K562 (cell line): ENCODE measurements around the gene DIPK1A. TPM values are rescaled to one million over a fixed set of nuclear protein-coding genes. Genes with fewer than 3 reads are reported as not detected.

Experiments used
- FOXJ2 ChIP-seq: fragments of 200-800 bp; sonication (Bioruptor generic); IDR thresholded peaks from 2 replicates; pipeline ENCODE4 v1.6.1; 2016; ENCODE audit warnings: missing genetic modification characterization, missing compliant biosample characterization
- RUNX1 ChIP-seq: sonication (generic); IDR thresholded peaks from 2 replicates; pipeline ENCODE4 v1.6.1; 2016; ENCODE audit warnings: antibody characterized with exemption, low read depth
- polyA plus RNA-seq, 8 experiments: library from polyadenylated mRNA; depleted of rRNA in 4 of 8; stranded (reverse) in 5 of 8; unstranded in 3 of 8; fragments of >200 nt; fragmentation: Nextera tagmentation in 2 of 8; fragmentation: Illumina TruSeq in 1 of 8; extraction: Ambion mirVana in 2 of 8; extraction: Trizol in 1 of 8; gene quantifications; 2 replicates each; pipeline versions ENCODE4 v1.2.1 to v1.2.3, GENCODE V29; 2011 to 2014; ENCODE audit warnings: inconsistent platforms in 1 of 8, missing spikeins in 1 of 8
- total RNA-seq, 7 experiments: library from RNA; depleted of rRNA in 6 of 7; stranded (reverse); fragments of >200 nt in 6 of 7; fragmentation: Illumina TruSeq in 2 of 7; extraction: Trizol in 2 of 7; gene quantifications; 2 replicates each; pipeline versions ENCODE4 v1.2.1 to v1.2.3, GENCODE V29; 2011 to 2021; ENCODE audit warnings: low replicate concordance in 1 of 7
- TF ChIP-seq, protein P1 (sequence below): sonication (generic); formaldehyde crosslinking; IDR thresholded peaks from 2 replicates; pipeline ENCODE4 v1.8.1; 2023; ENCODE audit warnings: mild to moderate bottlenecking, missing genetic modification reagents
- TF ChIP-seq, protein P2 (sequence below): fragments of 450-650 bp; conservative IDR thresholded peaks from 2 replicates; pipeline ENCODE4 v1.6.1; 2016; ENCODE audit warnings: missing genetic modification characterization, low read depth, mild to moderate bottlenecking, missing compliant biosample characterization, moderate library complexity
- TF ChIP-seq, protein P3 (sequence below), 2 experiments: IDR thresholded peaks in 1 of 2; conservative IDR thresholded peaks in 1 of 2; 2 replicates each; pipeline ENCODE4 v1.6.1; 2016; ENCODE audit warnings: low read depth in 2 of 2, mild to moderate bottlenecking in 1 of 2, missing compliant biosample characterization in 1 of 2, missing genetic modification characterization in 1 of 2, moderate library complexity in 1 of 2
- TF ChIP-seq, protein P4 (sequence below), 3 experiments: fragments of 200-800 bp in 1 of 3; fragments of 250-450 bp in 1 of 3; fragments of 450-650 bp in 1 of 3; sonication (Bioruptor Pico) in 1 of 3; sonication (Bioruptor generic) in 1 of 3; formaldehyde crosslinking in 1 of 3; IDR thresholded peaks; 2 replicates each; pipeline versions ENCODE4 v1.6.1 to v1.8.0; 2016 to 2022; ENCODE audit warnings: mild to moderate bottlenecking in 2 of 3, missing genetic modification characterization in 2 of 3, missing compliant biosample characterization in 1 of 3, moderate library complexity in 1 of 3
- TF ChIP-seq, protein P5 (sequence below): sonication (generic); formaldehyde crosslinking; IDR thresholded peaks from 2 replicates; pipeline ENCODE4 v1.8.0; 2022; ENCODE audit warnings: mild to moderate bottlenecking, missing genetic modification reagents, borderline replicate concordance

Gene DIPK1A
- total and polyA plus RNA-seq, 9 of the 15 experiments (the other 6 are each of a cell fraction or from before 2014, with no cell fraction given): 0.54 to 2.5 (median 1.3) TPM

DNA sequence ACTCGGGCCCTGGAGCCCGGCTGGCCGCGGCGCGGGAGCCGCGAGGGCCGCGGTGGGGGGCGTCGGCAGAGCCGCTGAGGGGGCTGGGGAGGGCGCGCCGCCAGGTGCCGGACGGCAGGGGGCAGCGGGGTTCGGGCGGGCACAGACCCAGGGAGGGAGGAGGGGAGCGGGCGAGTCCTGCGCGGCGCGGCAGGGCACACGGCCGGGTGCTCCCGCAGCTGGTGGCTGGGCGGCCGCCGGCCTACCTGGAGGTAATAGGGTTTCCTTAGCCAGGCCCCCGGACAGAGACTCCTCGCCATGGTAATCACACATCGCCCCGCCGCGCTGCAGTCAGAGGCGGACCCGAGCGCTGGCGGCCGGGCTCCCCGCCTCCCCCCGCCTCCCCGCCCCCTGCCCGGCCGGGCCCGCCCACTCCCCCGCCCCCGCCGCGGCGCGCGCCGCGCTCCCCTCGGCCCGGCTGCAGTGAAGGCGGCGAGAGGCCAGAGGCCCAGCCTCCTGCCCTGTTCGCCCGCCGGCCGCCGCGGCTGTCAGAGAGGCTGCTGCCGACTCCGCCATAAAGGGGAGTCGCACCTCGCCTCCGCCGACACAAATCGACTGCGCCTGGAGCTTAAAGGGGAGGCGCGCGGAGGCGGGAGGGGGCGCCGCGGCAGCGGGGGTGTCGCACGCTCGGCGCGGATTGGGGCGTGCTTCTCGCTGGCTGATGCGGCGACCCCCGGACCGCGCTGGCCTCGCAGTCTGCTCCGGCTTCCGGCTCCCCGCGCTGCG, at the start of gene DIPK1A (continued):
- TF ChIP-seq, protein P1, sequence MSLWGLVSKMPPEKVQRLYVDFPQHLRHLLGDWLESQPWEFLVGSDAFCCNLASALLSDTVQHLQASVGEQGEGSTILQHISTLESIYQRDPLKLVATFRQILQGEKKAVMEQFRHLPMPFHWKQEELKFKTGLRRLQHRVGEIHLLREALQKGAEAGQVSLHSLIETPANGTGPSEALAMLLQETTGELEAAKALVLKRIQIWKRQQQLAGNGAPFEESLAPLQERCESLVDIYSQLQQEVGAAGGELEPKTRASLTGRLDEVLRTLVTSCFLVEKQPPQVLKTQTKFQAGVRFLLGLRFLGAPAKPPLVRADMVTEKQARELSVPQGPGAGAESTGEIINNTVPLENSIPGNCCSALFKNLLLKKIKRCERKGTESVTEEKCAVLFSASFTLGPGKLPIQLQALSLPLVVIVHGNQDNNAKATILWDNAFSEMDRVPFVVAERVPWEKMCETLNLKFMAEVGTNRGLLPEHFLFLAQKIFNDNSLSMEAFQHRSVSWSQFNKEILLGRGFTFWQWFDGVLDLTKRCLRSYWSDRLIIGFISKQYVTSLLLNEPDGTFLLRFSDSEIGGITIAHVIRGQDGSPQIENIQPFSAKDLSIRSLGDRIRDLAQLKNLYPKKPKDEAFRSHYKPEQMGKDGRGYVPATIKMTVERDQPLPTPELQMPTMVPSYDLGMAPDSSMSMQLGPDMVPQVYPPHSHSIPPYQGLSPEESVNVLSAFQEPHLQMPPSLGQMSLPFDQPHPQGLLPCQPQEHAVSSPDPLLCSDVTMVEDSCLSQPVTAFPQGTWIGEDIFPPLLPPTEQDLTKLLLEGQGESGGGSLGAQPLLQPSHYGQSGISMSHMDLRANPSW: no peak
- TF ChIP-seq, protein P2, sequence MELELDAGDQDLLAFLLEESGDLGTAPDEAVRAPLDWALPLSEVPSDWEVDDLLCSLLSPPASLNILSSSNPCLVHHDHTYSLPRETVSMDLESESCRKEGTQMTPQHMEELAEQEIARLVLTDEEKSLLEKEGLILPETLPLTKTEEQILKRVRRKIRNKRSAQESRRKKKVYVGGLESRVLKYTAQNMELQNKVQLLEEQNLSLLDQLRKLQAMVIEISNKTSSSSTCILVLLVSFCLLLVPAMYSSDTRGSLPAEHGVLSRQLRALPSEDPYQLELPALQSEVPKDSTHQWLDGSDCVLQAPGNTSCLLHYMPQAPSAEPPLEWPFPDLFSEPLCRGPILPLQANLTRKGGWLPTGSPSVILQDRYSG (tag): no peak
- TF ChIP-seq, protein P3, sequence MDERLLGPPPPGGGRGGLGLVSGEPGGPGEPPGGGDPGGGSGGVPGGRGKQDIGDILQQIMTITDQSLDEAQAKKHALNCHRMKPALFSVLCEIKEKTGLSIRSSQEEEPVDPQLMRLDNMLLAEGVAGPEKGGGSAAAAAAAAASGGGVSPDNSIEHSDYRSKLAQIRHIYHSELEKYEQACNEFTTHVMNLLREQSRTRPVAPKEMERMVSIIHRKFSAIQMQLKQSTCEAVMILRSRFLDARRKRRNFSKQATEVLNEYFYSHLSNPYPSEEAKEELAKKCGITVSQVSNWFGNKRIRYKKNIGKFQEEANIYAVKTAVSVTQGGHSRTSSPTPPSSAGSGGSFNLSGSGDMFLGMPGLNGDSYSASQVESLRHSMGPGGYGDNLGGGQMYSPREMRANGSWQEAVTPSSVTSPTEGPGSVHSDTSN (CRISPR knock-in tag; IDR thresholded peaks at IDR 0.05; ENCODE audit: low read depth): no peak
- TF ChIP-seq, protein P3 (tag; conservative IDR thresholded peaks at IDR 0.05; ENCODE audit: low read depth): no peak
- TF ChIP-seq, protein P4, sequence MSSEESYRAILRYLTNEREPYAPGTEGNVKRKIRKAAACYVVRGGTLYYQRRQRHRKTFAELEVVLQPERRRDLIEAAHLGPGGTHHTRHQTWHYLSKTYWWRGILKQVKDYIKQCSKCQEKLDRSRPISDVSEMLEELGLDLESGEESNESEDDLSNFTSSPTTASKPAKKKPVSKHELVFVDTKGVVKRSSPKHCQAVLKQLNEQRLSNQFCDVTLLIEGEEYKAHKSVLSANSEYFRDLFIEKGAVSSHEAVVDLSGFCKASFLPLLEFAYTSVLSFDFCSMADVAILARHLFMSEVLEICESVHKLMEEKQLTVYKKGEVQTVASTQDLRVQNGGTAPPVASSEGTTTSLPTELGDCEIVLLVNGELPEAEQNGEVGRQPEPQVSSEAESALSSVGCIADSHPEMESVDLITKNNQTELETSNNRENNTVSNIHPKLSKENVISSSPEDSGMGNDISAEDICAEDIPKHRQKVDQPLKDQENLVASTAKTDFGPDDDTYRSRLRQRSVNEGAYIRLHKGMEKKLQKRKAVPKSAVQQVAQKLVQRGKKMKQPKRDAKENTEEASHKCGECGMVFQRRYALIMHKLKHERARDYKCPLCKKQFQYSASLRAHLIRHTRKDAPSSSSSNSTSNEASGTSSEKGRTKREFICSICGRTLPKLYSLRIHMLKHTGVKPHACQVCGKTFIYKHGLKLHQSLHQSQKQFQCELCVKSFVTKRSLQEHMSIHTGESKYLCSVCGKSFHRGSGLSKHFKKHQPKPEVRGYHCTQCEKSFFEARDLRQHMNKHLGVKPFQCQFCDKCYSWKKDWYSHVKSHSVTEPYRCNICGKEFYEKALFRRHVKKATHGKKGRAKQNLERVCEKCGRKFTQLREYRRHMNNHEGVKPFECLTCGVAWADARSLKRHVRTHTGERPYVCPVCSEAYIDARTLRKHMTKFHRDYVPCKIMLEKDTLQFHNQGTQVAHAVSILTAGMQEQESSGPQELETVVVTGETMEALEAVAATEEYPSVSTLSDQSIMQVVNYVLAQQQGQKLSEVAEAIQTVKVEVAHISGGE (CRISPR knock-in tag; IDR thresholded peaks at IDR 0.05): no peak
- TF ChIP-seq, protein P5, sequence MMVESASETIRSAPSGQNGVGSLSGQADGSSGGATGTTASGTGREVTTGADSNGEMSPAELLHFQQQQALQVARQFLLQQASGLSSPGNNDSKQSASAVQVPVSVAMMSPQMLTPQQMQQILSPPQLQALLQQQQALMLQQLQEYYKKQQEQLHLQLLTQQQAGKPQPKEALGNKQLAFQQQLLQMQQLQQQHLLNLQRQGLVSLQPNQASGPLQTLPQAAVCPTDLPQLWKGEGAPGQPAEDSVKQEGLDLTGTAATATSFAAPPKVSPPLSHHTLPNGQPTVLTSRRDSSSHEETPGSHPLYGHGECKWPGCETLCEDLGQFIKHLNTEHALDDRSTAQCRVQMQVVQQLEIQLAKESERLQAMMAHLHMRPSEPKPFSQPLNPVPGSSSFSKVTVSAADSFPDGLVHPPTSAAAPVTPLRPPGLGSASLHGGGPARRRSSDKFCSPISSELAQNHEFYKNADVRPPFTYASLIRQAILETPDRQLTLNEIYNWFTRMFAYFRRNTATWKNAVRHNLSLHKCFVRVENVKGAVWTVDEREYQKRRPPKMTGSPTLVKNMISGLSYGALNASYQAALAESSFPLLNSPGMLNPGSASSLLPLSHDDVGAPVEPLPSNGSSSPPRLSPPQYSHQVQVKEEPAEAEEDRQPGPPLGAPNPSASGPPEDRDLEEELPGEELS (CRISPR knock-in tag): no peak
- TF ChIP-seq RUNX1 (no peak), FOXJ2 (no peak)
